Tibial artery (tissue), 4 donors: Measurements from ENCODE around the gene BACH2.

Source experiments
- DNase-seq, 2 donors: peaks; one replicate each; pipeline ENCODE4 v3.0.0-alpha.2; 2019
- H3K27ac ChIP-seq, 2 donors: fragments of 200-600 bp; sonication (generic) in 1 of 2; 1 replicate in 1 of 2; 2 replicates in 1 of 2; pipeline ENCODE4 v1.5.1; 2018 to 2019; ENCODE audit warnings: mild to moderate bottlenecking in 1 of 2
- H3K27me3 ChIP-seq, 2 donors: fragments of 200-600 bp; sonication (generic) in 1 of 2; one replicate each; pipeline versions ENCODE4 v1.5.1 to v1.6.0; 2016 to 2019
- H3K36me3 ChIP-seq, 3 donors: fragments of 200-600 bp; sonication (generic) in 2 of 3; one replicate each; pipeline ENCODE4 v1.5.1; 2016 to 2019; ENCODE audit warnings: mild to moderate bottlenecking in 2 of 3
- H3K4me1 ChIP-seq, 4 donors: fragments of 200-600 bp; sonication (generic) in 2 of 4; 1 replicate in 3 of 4; 2 replicates in 1 of 4; pipeline ENCODE4 v1.5.1; 2016 to 2019
- H3K4me3 ChIP-seq, 2 donors: fragments of 200-600 bp; sonication (generic) in 1 of 2; 1 replicate in 1 of 2; 2 replicates in 1 of 2; pipeline ENCODE4 v1.5.1; 2018 to 2019; ENCODE audit warnings: mild to moderate bottlenecking in 2 of 2
- H3K9me3 ChIP-seq, 3 donors: fragments of 200-600 bp; sonication (generic) in 1 of 3; one replicate each; pipeline ENCODE4 v1.5.1; 2016 to 2019
- intact Hi-C: fragments of 100-400 bp; cut with DNase I; formaldehyde crosslinking; loops from one replicate; pipeline ENCODE4 v1.15.0; 2023; ENCODE audit warnings: low total_unique reads
- TF ChIP-seq, protein P1 (sequence below), 2 experiments: fragments of 200-600 bp in 1 of 2; fragments of 450-650 bp in 1 of 2; IDR thresholded peaks; one replicate each; pipeline ENCODE4 v1.5.1; 2017 to 2019; ENCODE audit warnings: antibody characterized with exemption in 2 of 2, mild to moderate bottlenecking in 1 of 2, moderate library complexity in 1 of 2

Gene BACH2

DNA sequence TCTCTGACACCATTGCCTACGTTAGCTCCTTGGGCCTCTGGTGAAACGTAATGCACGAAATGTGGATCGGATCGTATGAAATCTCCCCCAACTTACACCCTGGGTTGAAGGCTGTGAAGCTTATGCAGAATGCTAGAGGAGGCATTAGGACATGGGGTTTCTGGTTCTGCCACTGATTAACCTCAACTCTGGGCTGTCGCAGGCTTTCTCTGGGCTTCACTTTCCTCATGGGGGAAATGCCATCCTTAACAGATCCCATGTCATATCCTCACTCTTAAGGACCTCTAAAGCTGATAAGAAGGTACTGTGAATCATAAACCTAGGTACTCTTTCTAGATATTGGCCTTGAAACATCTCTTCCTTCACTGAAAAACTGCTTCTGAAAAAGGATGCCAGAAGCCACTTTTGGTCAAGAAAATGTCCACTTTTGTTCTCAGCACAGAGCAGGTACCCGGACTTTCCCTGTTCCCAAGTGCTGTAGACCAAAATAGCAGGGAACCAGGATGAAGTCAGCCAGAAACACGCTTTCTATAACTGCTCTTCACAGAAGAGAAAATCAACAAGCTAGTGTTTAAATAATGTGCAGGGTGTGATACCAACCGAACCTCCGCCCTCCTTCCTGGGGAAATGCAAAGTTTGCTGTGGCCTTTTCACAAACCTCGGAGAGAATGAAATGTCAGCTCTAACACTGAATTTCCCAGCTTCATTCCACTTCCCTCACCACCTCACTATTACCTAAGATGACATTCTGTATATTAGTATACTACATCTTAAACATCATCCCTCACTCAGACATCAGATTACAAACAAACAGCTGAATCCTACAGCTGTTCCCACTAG lies 118.9 kb downstream of the BACH2 start:
- H3K4me1 ChIP-seq, result peaks cover 0 to 20% (median 11%) of the 10 kb centered on the region in 4 donors
- no peaks in the 10 kb centered on the region for H3K27me3 ChIP-seq
- TF ChIP-seq, protein P1, sequence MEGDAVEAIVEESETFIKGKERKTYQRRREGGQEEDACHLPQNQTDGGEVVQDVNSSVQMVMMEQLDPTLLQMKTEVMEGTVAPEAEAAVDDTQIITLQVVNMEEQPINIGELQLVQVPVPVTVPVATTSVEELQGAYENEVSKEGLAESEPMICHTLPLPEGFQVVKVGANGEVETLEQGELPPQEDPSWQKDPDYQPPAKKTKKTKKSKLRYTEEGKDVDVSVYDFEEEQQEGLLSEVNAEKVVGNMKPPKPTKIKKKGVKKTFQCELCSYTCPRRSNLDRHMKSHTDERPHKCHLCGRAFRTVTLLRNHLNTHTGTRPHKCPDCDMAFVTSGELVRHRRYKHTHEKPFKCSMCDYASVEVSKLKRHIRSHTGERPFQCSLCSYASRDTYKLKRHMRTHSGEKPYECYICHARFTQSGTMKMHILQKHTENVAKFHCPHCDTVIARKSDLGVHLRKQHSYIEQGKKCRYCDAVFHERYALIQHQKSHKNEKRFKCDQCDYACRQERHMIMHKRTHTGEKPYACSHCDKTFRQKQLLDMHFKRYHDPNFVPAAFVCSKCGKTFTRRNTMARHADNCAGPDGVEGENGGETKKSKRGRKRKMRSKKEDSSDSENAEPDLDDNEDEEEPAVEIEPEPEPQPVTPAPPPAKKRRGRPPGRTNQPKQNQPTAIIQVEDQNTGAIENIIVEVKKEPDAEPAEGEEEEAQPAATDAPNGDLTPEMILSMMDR (IDR thresholded peaks at IDR 0.05), result no peak
- no peaks in the 10 kb centered on the region for H3K9me3 ChIP-seq
- intact Hi-C loops, result no loop called here
- peak overlapping the region; percentile 3 to 37 for H3K27ac ChIP-seq
- H3K4me3 ChIP-seq, result peak overlapping the region in 1 of 2 donors; percentile 4
- DNase-seq, result no peak
- no peaks in the 10 kb centered on the region for H3K36me3 ChIP-seq

DNA sequence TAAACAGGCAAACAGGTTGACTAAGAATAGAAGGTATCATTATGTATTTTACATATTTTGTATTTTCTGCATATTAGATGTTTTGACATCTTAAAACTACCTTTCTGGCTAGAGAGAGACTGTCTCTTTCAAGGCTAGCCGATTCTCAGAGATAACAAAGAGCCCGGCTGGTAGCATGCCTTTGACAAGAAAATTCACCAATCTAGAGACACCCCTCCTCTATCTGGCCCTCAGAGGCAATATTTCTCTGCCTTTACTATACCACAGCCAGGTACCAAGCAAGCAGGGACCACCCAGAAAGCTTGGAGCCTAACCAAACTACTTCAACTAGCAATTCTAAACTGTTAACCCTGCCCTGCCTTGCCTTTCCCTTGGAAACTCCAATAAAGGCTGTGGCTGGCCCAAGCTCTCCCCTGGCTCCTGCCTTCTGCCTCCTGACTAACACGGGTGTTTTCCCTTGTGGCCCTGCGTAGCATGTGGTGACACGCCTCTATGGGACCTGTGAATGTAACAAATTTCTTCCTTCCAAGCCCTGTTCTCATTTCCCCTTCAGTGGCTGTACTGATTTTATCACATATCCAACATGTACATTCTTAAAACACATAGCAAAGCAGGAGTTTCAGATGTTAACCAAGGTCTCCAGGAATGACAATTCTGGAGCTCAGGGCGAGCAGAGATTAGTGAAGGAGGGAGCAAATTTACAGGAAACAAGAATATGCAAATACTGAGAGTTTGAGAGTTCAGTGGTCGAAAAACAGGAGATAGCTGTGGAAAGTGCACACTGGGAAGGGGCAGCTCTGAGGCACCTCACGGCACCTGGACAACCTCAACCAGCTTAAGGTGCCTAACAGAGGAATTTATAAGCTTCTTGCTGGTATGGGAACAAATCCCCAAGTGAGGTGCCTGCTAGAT lies 120.8 kb downstream of the BACH2 start:
- Histone ChIP-seq H3K4me1 (peaks cover 0 to 32% (median 12%) of the 10 kb centered on the region in 4 donors), H3K36me3 (no peaks in the 10 kb centered on the region), H3K27ac (peak overlapping the region in 1 of 2 donors; percentile 21), H3K9me3 (no peaks in the 10 kb centered on the region), H3K4me3 (no peak overlapping the region), H3K27me3 (no peaks in the 10 kb centered on the region)
- TF ChIP-seq, protein P1 (IDR thresholded peaks at IDR 0.05), result no peak
- intact Hi-C loops, result no loop called here
- no peak for DNase-seq

DNA sequence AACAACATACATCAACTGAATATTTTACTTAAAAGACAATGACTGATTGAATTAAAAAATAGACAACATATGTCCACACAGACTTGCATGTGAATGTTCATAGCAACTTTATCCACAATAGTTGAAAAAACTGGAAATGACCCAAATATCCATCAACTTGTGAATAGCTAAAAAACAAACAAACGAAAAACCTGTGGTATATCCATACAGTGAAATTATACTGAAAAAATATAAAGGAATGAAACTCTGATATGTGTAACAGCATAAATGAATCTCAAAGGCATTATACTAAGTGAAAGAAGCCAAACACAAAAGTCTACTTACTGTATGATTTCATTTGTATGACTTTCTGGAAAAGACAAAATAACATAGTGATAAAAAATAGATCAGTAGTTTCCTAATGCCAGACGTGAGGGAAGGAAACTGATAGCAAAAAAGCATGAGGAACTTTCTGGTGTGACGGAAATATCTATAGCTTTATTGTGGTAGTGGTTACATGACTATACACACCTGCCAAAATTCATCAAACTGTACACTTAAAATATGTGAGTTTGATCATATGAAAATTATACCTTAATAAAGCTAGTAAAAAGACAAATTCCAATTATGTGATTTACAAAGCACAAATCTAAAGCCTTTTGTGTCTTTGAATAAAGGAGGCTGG lies 123.2 kb downstream of the BACH2 start:
- H3K27ac ChIP-seq, result no peak overlapping the region
- TF ChIP-seq, protein P1 (IDR thresholded peaks at IDR 0.05), result no peak
- no peaks in the 10 kb centered on the region for H3K9me3 ChIP-seq
- no peak overlapping the region for H3K4me3 ChIP-seq
- peaks cover 0 to 48% (median 20%) of the 10 kb centered on the region in 4 donors for H3K4me1 ChIP-seq
- H3K27me3 ChIP-seq, result no peaks in the 10 kb centered on the region
- intact Hi-C loops, result no loop called here
- H3K36me3 ChIP-seq, result no peaks in the 10 kb centered on the region
- DNase-seq, result no peak

DNA sequence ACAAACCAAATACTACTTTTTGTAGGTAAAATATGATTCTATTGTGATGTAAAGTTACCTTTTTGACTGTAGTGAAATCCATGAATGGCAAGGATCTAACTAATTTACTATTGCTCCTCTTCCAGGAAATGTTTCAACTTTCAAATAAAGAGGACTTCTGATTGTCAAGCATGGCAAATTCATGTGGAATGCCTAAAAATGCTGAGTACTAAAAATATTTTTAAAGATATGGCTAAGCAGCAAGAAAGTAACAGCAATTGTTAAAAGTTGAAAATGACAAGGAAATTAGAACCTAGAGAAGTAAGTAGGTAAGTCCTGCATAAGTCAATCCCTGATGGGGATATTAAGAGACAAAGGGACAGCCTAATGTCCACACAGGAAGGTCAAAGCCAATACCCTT lies 126.0 kb downstream of the BACH2 start:
- Histone ChIP-seq H3K9me3 (no peaks in the 10 kb centered on the region), H3K4me1 (peaks cover 0 to 50% (median 15%) of the 10 kb centered on the region in 4 donors), H3K36me3 (no peaks in the 10 kb centered on the region), H3K4me3 (no peak overlapping the region), H3K27me3 (no peaks in the 10 kb centered on the region), H3K27ac (no peak overlapping the region)
- intact Hi-C loops, result no loop called here
- TF ChIP-seq, protein P1 (IDR thresholded peaks at IDR 0.05), result no peak
- no peak for DNase-seq

DNA sequence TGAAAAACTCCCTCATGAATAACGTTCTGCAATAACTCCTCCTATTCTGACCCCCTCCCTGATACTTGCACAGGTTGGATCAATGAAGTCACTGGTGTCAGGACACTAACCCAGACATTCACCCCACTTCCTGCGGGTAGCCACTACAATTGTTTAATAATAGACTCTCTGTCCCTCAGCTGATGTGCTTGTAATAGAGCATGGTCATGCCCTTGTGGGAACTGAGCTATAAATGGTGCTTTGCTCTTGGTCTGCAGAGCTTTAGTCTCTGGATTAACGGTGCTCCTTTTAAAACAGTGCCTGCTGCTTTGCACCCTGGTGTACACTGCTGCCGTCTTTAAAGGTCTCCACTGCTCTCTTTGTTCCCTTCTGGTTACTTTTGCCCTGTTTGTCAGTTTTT lies 127.3 kb downstream of the BACH2 start:
- H3K27ac ChIP-seq, result peak overlapping the region in 1 of 2 donors; percentile 9
- intact Hi-C loops, result no loop called here
- no peaks in the 10 kb centered on the region for H3K9me3 ChIP-seq
- TF ChIP-seq, protein P1 (IDR thresholded peaks at IDR 0.05), result no peak
- H3K36me3 ChIP-seq, result no peaks in the 10 kb centered on the region
- no peak for DNase-seq
- H3K4me3 ChIP-seq, result no peak overlapping the region
- H3K4me1 ChIP-seq, result peaks cover 0 to 50% (median 14%) of the 10 kb centered on the region in 4 donors
- H3K27me3 ChIP-seq, result no peaks in the 10 kb centered on the region
